ENCODE data around the gene DLGAP1.

- no peak for TF ChIP-seq POLR2AphosphoS5 (IDR thresholded peaks at IDR 0.05; ENCODE audit: low read depth, low read length)
- TF ChIP-seq KDM1A (IDR thresholded peaks at IDR 0.05; ENCODE audit: borderline replicate concordance, low read length) = no peak
- no peak for TF ChIP-seq GABPA (IDR thresholded peaks at IDR 0.05; ENCODE audit: borderline replicate concordance, insufficient read depth, low read length)
- TF ChIP-seq CTCF (IDR thresholded peaks at IDR 0.05; ENCODE audit: control extremely low read depth in 1 of 3, insufficient read depth in 1 of 3, low read depth in 1 of 3, low read length in 3 of 3) = no peak
- TF ChIP-seq SUZ12 (IDR thresholded peaks at IDR 0.05; ENCODE audit: low read length) = no peak
- TF ChIP-seq ATF3 (IDR thresholded peaks at IDR 0.05; ENCODE audit: insufficient read depth, low read depth, low read length) = no peak
- no peak for TF ChIP-seq POLR2A (IDR thresholded peaks at IDR 0.05; ENCODE audit: control extremely low read depth in 1 of 2, low read depth in 2 of 2, low read length in 2 of 2)
- no peak for TF ChIP-seq ZNF274 (IDR thresholded peaks at IDR 0.05; ENCODE audit: borderline replicate concordance, extremely low read depth, low read length)
- no peak for TF ChIP-seq YY1 (IDR thresholded peaks at IDR 0.05; ENCODE audit: low read depth, low read length)
- no peak for TF ChIP-seq CHD2 (IDR thresholded peaks at IDR 0.05; ENCODE audit: low read length)
These were observed 741.9 kb downstream of the DLGAP1 start for GRCh38 chr18:3713166-3713565.
